Neural cell (in vitro differentiated cells): ENCODE results near the gene P2RX3. TPM values are rescaled to one million over a fixed set of nuclear protein-coding genes. Genes with fewer than 3 reads are reported as not detected.

Source experiments
- H2AFZ ChIP-seq: fragments of 200-600, 300-800 bp; sonication (generic), shearing (Covaris generic); 2 replicates; pipeline ENCODE4 v1.6.0; 2014; ENCODE audit warnings: low read depth, mild to moderate bottlenecking, antibody characterized with exemption, low read length, moderate library complexity
- H3F3A ChIP-seq: fragments of 200-600 bp; shearing (Covaris generic); 2 replicates; pipeline ENCODE4 v1.6.1; 2016; ENCODE audit warnings: mild to moderate bottlenecking, moderate library complexity, mixed read lengths, antibody characterized with exemption, low read length; ENCODE audit not compliant: insufficient read depth, poor library complexity, severe bottlenecking
- H3K27ac ChIP-seq: fragments of 200-600, 300-800 bp; sonication (generic), shearing (Covaris generic); 2 replicates; pipeline ENCODE4 v1.5.1; 2014; ENCODE audit warnings: mild to moderate bottlenecking, low read length, moderate library complexity
- H3K27me3 ChIP-seq: fragments of 300-800, 200-600 bp; sonication (generic), shearing (Covaris generic); 2 replicates; pipeline ENCODE4 v1.6.0; 2014; ENCODE audit warnings: mild to moderate bottlenecking, low read depth, low read length, moderate library complexity; ENCODE audit not compliant: insufficient read depth
- H3K36me3 ChIP-seq: fragments of 300-800, 200-600 bp; sonication (generic), shearing (Covaris generic); 2 replicates; pipeline ENCODE4 v1.5.1; 2014; ENCODE audit warnings: mild to moderate bottlenecking, antibody characterized with exemption, low read length, moderate library complexity; ENCODE audit not compliant: insufficient read depth
- H3K4me2 ChIP-seq: fragments of 300-800, 200-600 bp; sonication (generic), shearing (Covaris generic); 2 replicates; pipeline ENCODE4 v1.6.0; 2014; ENCODE audit warnings: mild to moderate bottlenecking, low read length
- H3K4me3 ChIP-seq: fragments of 300-800, 200-600 bp; sonication (generic), shearing (Covaris generic); 2 replicates; pipeline ENCODE4 v1.5.1; 2014; ENCODE audit warnings: mild to moderate bottlenecking, low read length, moderate library complexity
- H3K79me2 ChIP-seq: fragments of 200-600 bp; shearing (Covaris generic); replicated peaks from 2 replicates; pipeline ENCODE4 v1.6.0; 2014; ENCODE audit warnings: mild to moderate bottlenecking, low read length, moderate library complexity; ENCODE audit not compliant: insufficient read depth
- H3K9ac ChIP-seq: fragments of 300-800, 200-600 bp; sonication (generic), shearing (Covaris generic); 2 replicates; pipeline ENCODE4 v1.6.1; 2016; ENCODE audit warnings: mild to moderate bottlenecking, low read length, mixed read lengths
- H3K9me2 ChIP-seq: fragments of 200-600 bp; shearing (Covaris generic); 2 replicates; pipeline ENCODE4 v1.6.1; 2016; ENCODE audit warnings: mild to moderate bottlenecking, low read length, mixed read lengths; ENCODE audit not compliant: insufficient read depth
- H3K9me3 ChIP-seq: fragments of 200-600, 300-800 bp; sonication (generic), shearing (Covaris generic); 2 replicates; pipeline ENCODE4 v1.6.1; 2016; ENCODE audit warnings: mild to moderate bottlenecking, mixed run types, low read length, moderate library complexity, mixed read lengths
- H4K20me1 ChIP-seq: fragments of 200-600 bp; shearing (Covaris generic); 2 replicates; pipeline ENCODE4 v1.6.1; 2016; ENCODE audit warnings: mild to moderate bottlenecking, mixed run types; ENCODE audit not compliant: insufficient read depth
- CTCF ChIP-seq: fragments of 450-650 bp; IDR thresholded peaks from 2 replicates; pipeline ENCODE4 v1.5.1; 2014; ENCODE audit warnings: antibody characterized with exemption, mild to moderate bottlenecking, moderate library complexity; ENCODE audit not compliant: poor library complexity, severe bottlenecking
- EP300 ChIP-seq: fragments of 450-650 bp; conservative IDR thresholded peaks from 2 replicates; pipeline ENCODE4 v1.6.1; 2014; ENCODE audit warnings: antibody characterized with exemption, mild to moderate bottlenecking, moderate library complexity; ENCODE audit not compliant: poor library complexity, severe bottlenecking
- EZH2 ChIP-seq: fragments of 200-600, 300-800 bp; shearing (Covaris generic), sonication (generic); IDR thresholded peaks from 2 replicates; pipeline ENCODE4 v1.6.1; 2014; ENCODE audit warnings: antibody characterized with exemption, low read length, borderline replicate concordance, mild to moderate bottlenecking; ENCODE audit not compliant: insufficient read depth, poor library complexity, severe bottlenecking
- MXI1 ChIP-seq: fragments of 450-650 bp; conservative IDR thresholded peaks from 2 replicates; pipeline ENCODE4 v1.6.1; 2014; ENCODE audit warnings: antibody characterized with exemption, mild to moderate bottlenecking; ENCODE audit not compliant: poor library complexity, severe bottlenecking
- POLR2AphosphoS5 ChIP-seq: IDR thresholded peaks from 2 replicates; pipeline ENCODE4 v1.6.1; 2012
- RAD21 ChIP-seq: fragments of 450-650 bp; conservative IDR thresholded peaks from 2 replicates; pipeline ENCODE4 v1.6.1; 2014; ENCODE audit warnings: antibody characterized with exemption, mild to moderate bottlenecking, moderate library complexity
- REST ChIP-seq: IDR thresholded peaks from 2 replicates; pipeline ENCODE4 v1.6.1; 2012; ENCODE audit warnings: borderline replicate concordance
- SMC3 ChIP-seq: fragments of 450-650 bp; conservative IDR thresholded peaks from 2 replicates; pipeline ENCODE4 v1.6.1; 2014; ENCODE audit warnings: antibody characterized with exemption, mild to moderate bottlenecking, moderate library complexity; ENCODE audit not compliant: poor library complexity
- TAF1 ChIP-seq: IDR thresholded peaks from 2 replicates; pipeline ENCODE4 v1.6.1; 2012; ENCODE audit warnings: low read depth
- polyA plus RNA-seq: library from polyadenylated mRNA; depleted of rRNA; stranded (reverse); fragments of >200 nt; gene quantifications from 2 replicates; pipeline ENCODE4 v1.2.3, GENCODE V29; 2014

Gene P2RX3
- polyA plus RNA-seq, 1 donor from 2014 or later, result not detected

- H3K79me2 ChIP-seq, result no peaks in the 10 kb centered on the region
- no peak overlapping the region for H2AFZ ChIP-seq
- no peaks in the 10 kb centered on the region for H3K9me2 ChIP-seq
- no peak overlapping the region for H3K4me3 ChIP-seq
- H3K27ac ChIP-seq, result no peak overlapping the region
- H3K27me3 ChIP-seq, result no peaks in the 10 kb centered on the region
- no peak overlapping the region for H3K4me2 ChIP-seq
- no peaks in the 10 kb centered on the region for H3K36me3 ChIP-seq
- no peaks in the 10 kb centered on the region for H3K9me3 ChIP-seq
- H3F3A ChIP-seq, result no peaks in the 10 kb centered on the region
- H4K20me1 ChIP-seq, result no peaks in the 10 kb centered on the region
- TF ChIP-seq CTCF (no peak), RAD21 (no peak), TAF1 (no peak), REST (no peak), SMC3 (no peak), EP300 (no peak), EZH2 (no peak), MXI1 (no peak), POLR2AphosphoS5 (no peak)
- no peak overlapping the region for H3K9ac ChIP-seq
These were observed 28.8 kb upstream of the P2RX3 start for GRCh38 chr11:57309106-57310059.

- Histone ChIP-seq H3K27me3 (no peaks in the 10 kb centered on the region), H3K9ac (no peak overlapping the region), H3F3A (no peaks in the 10 kb centered on the region), H4K20me1 (no peaks in the 10 kb centered on the region), H3K9me3 (no peaks in the 10 kb centered on the region), H3K4me3 (no peak overlapping the region), H2AFZ (no peak overlapping the region), H3K4me2 (no peak overlapping the region), H3K79me2 (no peaks in the 10 kb centered on the region), H3K9me2 (no peaks in the 10 kb centered on the region), H3K36me3 (no peaks in the 10 kb centered on the region), H3K27ac (no peak overlapping the region)
- no peak for TF ChIP-seq SMC3
- no peak for TF ChIP-seq TAF1
- TF ChIP-seq POLR2AphosphoS5, result no peak
- no peak for TF ChIP-seq CTCF
- TF ChIP-seq MXI1, result no peak
- no peak for TF ChIP-seq RAD21
- no peak for TF ChIP-seq REST
- no peak for TF ChIP-seq EP300
- no peak for TF ChIP-seq EZH2
These were observed 28.1 kb upstream of the P2RX3 start for GRCh38 chr11:57310091-57310490.
